ENCODE results near the gene ETV5.

- TF ChIP-seq BACH1 (tag; IDR thresholded peaks at IDR 0.05) (no peak), ZNF24 (IDR thresholded peaks at IDR 0.05) (no peak), EP300 (IDR thresholded peaks at IDR 0.05; ENCODE audit: low read length) (no peak), ZNF507 (tag; conservative IDR thresholded peaks at IDR 0.05) (no peak), NBN (IDR thresholded peaks at IDR 0.05; ENCODE audit: low read depth) (no peak), HDGF (IDR thresholded peaks at IDR 0.05) (no peak), EZH2 (IDR thresholded peaks at IDR 0.05; ENCODE audit: borderline replicate concordance, low read depth, low read length) (no peak), CTCF (IDR thresholded peaks at IDR 0.05 in 2 of 3, conservative IDR thresholded peaks at IDR 0.05 in 1 of 3; ENCODE audit: insufficient read depth in 2 of 3, low read depth in 1 of 3, low read length in 3 of 3) (no peak), SIN3A (IDR thresholded peaks at IDR 0.05; ENCODE audit: borderline replicate concordance in 2 of 2, control insufficient read depth in 1 of 2, low read depth in 2 of 2, low read length in 2 of 2) (no peak), POLR2AphosphoS5 (IDR thresholded peaks at IDR 0.05; ENCODE audit: control insufficient read depth, insufficient read depth, low read depth, low read length) (no peak), RAD51 (IDR thresholded peaks at IDR 0.05; ENCODE audit: borderline replicate concordance, low read depth) (no peak), E2F6 (IDR thresholded peaks at IDR 0.05; ENCODE audit: borderline replicate concordance in 1 of 2, extremely low read depth in 1 of 2, insufficient read depth in 1 of 2, insufficient read length in 1 of 2, low read depth in 1 of 2, low read length in 1 of 2, poor library complexity in 1 of 2, severe bottlenecking in 1 of 2) (no peak), ESRRA (IDR thresholded peaks at IDR 0.05; ENCODE audit: borderline replicate concordance, low read depth) (no peak)
Measured at GRCh38 chr3:186123012-186123411, 14.1 kb upstream of the ETV5 start.

All from K562 (cell line).